C4-2B (cell line): ENCODE measurements around the gene PEAK3.

ENCODE experiments used
- H3K27ac ChIP-seq: fragments of 450-650 bp; 2 replicates; pipeline ENCODE4 v1.5.1; 2017
- ZFX ChIP-seq: fragments of 450-650 bp; IDR thresholded peaks from 2 replicates; pipeline ENCODE4 v1.6.1; 2017
- TF ChIP-seq, protein P1 (sequence below): fragments of 450-650 bp; conservative IDR thresholded peaks from 2 replicates; pipeline ENCODE4 v1.5.1; 2017; ENCODE audit warnings: mild to moderate bottlenecking

PEAK3 gene

DNA sequence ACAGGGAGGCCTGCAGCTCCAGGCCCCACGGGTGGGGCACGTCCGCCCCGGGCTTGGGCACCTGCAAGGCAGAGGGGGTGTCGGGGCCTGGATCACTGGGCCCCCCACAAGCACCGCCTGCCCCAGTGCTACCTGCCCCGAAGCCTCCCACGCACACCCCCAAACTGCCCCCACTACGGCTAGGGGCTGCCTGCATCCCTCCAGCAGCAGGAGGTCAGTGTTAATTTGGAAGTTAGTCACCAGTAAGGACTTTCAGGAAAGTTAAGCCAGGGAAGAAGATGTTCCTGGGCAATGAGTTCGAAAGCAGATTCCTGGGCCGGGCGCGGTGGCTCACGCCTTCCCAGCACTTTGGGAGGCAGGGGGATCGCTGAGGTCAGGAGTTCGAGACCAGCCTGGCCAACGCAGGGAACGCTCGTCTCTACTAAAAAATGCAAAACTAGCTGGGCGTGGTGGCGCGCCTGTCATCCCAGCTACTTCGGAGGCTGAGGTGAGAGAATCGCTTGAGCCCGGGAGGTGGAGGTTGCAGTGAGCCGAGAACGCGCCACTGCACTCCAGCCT lies 5.5 kb downstream of the PEAK3 start:
- no peak for TF ChIP-seq ZFX
- TF ChIP-seq, protein P1, sequence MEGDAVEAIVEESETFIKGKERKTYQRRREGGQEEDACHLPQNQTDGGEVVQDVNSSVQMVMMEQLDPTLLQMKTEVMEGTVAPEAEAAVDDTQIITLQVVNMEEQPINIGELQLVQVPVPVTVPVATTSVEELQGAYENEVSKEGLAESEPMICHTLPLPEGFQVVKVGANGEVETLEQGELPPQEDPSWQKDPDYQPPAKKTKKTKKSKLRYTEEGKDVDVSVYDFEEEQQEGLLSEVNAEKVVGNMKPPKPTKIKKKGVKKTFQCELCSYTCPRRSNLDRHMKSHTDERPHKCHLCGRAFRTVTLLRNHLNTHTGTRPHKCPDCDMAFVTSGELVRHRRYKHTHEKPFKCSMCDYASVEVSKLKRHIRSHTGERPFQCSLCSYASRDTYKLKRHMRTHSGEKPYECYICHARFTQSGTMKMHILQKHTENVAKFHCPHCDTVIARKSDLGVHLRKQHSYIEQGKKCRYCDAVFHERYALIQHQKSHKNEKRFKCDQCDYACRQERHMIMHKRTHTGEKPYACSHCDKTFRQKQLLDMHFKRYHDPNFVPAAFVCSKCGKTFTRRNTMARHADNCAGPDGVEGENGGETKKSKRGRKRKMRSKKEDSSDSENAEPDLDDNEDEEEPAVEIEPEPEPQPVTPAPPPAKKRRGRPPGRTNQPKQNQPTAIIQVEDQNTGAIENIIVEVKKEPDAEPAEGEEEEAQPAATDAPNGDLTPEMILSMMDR: no peak
- no peak overlapping the region for H3K27ac ChIP-seq

DNA sequence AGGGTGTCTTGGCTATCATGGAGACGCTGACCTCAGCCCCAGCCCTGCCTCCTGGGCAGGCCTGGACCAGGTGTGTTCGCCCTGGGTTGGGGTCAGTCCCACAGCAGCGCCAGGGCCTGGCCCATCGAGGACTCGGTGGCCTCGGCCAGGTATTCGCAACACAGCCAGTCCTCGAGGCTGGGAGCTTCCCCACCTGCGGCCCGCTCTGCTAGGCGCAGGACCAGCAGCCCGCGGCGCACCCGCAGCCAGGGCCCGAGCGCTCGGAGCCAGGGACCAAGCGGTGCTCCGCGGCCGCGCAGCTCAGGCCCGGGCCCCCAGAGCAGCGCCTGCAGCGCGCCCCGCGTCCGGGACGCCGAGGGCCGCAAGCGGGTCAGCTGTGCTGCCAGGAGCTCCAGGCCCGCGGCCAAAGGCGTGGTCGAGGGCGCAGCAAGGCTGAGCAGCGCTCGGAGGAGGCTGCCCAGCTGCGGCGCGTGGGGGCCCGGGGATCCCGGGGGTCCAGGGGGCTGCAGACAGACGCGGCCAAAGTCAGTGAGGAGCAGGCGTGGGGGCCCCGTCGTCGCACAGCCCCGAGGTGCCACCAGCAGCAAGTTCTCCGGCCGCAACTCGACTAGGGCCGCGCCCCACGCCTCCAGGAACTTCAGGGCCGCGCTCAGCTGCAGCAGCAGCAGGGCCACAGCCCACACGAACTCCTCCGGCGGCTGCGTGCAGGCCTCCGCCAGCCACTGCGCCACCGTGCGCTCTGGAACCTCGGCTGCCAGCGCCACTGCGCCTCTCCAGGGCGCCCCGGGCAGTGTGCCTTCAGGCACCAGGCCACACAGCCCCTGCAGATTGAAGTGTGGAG lies 6.2 kb downstream of the PEAK3 start:
- TF ChIP-seq, protein P1: no peak
- TF ChIP-seq ZFX: no peak
- no peak overlapping the region for H3K27ac ChIP-seq

DNA sequence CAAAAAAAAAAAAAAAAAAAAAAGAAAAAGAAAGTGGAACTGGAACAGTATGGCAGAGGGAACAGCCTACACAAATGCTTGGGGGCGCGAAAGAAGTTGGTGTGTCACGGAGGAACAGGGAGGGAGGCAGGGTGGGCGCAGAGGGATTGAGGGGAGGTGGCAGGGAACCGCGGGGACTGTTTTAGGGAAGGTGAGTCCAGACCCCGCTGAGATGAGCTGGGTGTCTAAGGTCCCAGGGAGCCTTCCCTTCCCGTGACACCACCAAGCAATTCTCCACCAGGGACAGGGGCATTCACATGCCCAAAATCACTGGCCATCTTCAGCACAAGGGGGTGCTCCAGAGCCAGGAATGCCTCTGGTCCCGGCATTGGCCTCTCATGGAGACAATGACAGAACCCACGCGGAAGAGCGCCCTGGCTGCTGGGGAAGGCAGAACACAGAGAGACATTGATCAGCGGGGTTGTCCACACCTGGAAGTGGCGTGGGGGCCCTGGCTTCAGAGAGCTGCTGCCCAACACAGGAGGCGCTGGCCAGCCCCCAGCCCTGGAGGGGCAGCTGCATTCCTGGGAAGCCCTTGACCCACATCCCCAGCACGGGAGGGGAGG lies 6.9 kb downstream of the PEAK3 start:
- TF ChIP-seq, protein P1: no peak; the same call in 1 of the 2 replicates
- TF ChIP-seq ZFX: no peak

DNA sequence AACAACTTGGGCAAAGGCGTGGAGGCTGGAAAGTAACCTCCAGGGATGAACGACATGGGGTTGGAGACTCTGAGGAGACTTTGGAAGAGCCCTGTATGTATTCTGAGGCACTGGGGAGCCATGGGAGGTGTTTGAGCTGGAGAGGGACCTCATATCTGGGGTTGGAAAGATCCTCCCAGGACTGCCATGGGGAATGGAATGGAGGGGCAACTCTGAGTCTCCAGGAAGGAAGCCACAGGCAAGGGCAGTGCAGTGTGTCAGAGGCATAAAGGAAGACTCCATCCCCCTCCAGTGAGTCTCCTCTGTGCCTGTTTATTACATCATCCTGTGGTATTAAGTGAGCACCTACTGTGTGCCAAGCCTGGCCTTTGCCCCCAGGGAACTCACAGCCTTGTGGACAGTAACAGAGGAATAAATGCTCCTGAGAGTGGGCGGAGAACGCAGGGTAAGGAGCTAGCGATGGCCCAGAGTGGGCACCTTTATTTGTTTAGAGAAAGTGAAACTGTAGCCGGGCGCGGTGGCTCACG lies 7.7 kb downstream of the PEAK3 start:
- H3K27ac ChIP-seq: peak overlapping the region; percentile 52
- TF ChIP-seq ZFX: no peak
- TF ChIP-seq, protein P1: no peak

More for the DNA sequence above, 6.9 kb downstream of the PEAK3 start:
- H3K27ac ChIP-seq: no peak overlapping the region

DNA sequence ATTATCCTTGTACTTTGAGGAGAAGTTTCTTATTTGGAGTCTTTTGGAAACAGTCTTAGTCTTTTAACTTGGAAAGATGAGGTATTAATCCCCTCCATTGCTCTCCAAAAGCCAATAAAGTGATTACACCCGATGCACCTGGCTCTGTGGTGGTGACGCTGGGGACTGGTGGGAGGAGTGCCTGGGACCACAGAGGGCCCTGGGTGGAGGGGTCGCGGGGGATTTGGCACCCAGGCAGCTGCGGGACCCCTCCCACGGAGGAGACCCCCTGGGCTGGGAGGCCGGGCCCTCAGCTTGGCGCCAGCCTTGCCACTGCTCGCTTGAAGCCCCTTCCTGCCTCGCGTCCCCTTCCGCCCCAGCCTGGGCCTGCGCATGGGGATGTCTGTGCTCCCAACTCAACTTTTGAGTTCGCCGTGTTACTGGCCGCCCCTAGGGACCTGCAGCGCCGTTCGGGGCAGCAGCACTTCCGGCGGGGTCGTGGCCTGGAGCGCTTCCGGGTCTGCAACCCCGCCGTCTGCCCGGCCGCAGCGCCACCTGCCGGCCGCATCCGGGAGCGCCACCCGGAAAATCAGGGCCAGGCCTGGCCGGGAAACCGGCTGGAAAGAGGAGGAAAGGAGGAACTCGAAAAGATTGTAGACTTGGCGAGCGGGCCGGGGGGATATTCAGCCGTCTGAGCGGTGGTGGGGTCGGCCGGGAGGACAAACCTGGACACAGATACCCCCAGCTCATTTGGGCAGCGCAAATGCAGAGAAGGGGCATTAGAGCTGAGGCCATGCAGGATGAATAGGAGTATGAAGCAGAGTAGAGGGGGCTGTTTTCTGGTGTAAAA lies 8.4 kb downstream of the PEAK3 start:
- TF ChIP-seq ZFX: peak; percentile 29; the same call in 1 of the 2 replicates
- TF ChIP-seq, protein P1: peak; percentile 99
- peak overlapping the region; percentile 52 for H3K27ac ChIP-seq

DNA sequence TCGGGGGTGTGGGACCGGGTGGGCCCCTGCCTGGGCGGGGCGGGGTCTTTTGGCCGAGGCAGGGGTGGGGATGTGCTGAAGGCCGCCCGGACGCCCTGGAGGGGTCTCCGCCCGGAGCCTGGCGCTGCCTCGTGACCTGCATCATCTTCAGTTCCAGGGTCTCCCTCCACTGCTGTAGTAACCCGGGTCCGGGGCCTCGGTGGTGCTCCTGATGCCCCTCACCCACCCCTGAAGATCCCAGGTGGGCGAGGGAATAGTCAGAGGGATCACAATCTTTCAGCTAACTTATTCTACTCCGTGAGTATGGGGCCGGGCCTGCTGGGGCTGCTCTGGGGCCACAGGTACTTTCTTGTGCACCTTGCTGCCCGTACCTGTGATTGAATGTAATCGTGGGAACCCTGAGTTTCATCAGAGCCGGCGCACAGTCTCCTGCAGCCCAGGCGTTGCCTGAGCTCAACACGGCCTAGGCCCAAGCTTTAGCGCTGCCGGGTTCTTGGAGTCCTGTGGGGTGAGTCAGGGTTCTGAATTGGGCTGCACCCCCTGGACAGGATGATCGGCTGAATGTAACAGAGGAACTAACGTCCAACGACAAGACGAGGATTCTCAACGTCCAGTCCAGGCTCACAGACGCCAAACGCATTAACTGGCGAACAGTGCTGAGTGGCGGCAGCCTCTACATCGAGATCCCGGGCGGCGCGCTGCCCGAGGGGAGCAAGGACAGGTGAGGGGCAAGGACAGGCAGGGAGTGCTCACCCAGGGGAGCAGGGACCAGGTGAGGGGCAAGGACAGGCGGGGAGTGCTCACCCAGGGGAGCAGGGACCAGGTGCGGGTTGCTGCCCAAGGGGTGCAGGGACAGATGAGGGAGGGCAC lies 10.5 kb downstream of the PEAK3 start:
- TF ChIP-seq, protein P1: no peak
- peak; percentile 1; the same call in 1 of the 2 replicates for TF ChIP-seq ZFX
- H3K27ac ChIP-seq: peak overlapping the region; percentile 96
